ENCODE results near the gene DNAAF5. TPM values are rescaled to one million over a fixed set of nuclear protein-coding genes. Genes with fewer than 3 reads are reported as not detected.
A peak's percentile ranks its signal among the peaks of the same experiment; 100 is the strongest.

Gene DNAAF5
- total and polyA plus RNA-seq, 9 of the 15 experiments (the other 6 are each of a cell fraction or from before 2014, with no cell fraction given) = 3.1 to 69.7 (median 19.1) TPM

DNA sequence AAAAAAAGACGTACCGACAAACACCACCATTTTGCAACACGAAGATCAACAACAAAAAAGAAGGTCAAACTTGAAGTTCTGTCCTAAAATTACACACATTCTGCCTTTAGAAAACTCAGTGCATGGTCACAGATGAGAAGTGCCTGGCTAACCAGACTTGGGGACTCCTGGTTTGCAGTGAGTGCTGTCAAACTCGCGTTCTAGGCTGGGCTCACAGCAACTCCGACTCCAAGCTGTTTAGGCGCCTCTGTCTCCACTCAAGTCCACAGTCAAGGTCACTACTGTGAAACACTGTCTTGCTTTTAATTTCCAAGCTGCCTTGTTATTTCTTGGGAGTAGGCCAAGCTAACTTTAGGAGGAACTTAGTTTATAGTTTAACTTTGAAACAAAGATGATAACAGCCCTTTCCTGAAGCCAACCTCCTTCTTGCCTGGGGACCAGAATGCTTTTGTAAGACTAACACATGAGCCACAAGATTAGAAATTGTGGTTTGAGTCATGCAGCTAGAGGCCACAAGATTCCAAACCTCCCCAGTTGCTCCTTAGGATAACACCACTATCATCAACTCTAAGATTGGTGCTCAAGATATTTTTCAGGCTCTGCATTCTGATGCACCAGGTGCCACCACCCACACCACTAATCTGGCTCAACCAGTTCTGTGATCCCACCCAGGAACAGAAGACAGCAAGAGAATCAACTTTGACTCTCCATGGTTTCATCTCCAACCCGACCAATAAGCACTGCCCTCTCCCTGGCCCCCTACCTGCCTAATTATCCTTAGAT is 1.1 kb upstream of the DNAAF5 start (continued):
- TF ChIP-seq FOXK2 (conservative IDR thresholded peaks at IDR 0.05 in 1 of 2, IDR thresholded peaks at IDR 0.05 in 1 of 2; ENCODE audit: low read depth in 2 of 2) (no peak), ZNF444 (CRISPR knock-in tag; IDR thresholded peaks at IDR 0.05) (no peak), IFI16 (CRISPR knock-in tag; IDR thresholded peaks at IDR 0.05) (no peak), MXI1 (IDR thresholded peaks at IDR 0.05; ENCODE audit: low read depth, low read length) (peak; percentile 61; the same call in 1 of the 2 replicates), EHMT2 (IDR thresholded peaks at IDR 0.05) (peak; percentile 8; the same call in 1 of the 2 replicates), ZNF699 (CRISPR knock-in tag; IDR thresholded peaks at IDR 0.05; ENCODE audit: insufficient replicate concordance) (no peak), NR2C2 (CRISPR knock-in tag; IDR thresholded peaks at IDR 0.05) (no peak), NR2C2 (tag; IDR thresholded peaks at IDR 0.05) (no peak), FOXP1 (CRISPR knock-in tag; IDR thresholded peaks at IDR 0.05) (no peak), RFX5 (IDR thresholded peaks at IDR 0.05; ENCODE audit: low read depth, low read length) (no peak), NFATC3 (IDR thresholded peaks at IDR 0.05) (no peak), RNF2 (IDR thresholded peaks at IDR 0.05) (peak; percentile 62; the same call in 1 of the 2 replicates), ZNF780A (CRISPR knock-in tag; IDR thresholded peaks at IDR 0.05) (no peak), ZNF184 (CRISPR knock-in tag; IDR thresholded peaks at IDR 0.05) (no peak), TSC22D4 (tag; IDR thresholded peaks at IDR 0.05) (no peak), GATA2 (CRISPR knock-in tag; IDR thresholded peaks at IDR 0.05) (peak; percentile 91), ZNF347 (CRISPR knock-in tag; IDR thresholded peaks at IDR 0.05; ENCODE audit: low read depth) (no peak), ZNF143 (CRISPR knock-in tag; IDR thresholded peaks at IDR 0.05) (no peak)
- TF ChIP-seq, protein P1, sequence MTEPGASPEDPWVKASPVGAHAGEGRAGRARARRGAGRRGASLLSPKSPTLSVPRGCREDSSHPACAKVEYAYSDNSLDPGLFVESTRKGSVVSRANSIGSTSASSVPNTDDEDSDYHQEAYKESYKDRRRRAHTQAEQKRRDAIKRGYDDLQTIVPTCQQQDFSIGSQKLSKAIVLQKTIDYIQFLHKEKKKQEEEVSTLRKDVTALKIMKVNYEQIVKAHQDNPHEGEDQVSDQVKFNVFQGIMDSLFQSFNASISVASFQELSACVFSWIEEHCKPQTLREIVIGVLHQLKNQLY (CRISPR knock-in tag; conservative IDR thresholded peaks at IDR 0.05) = no peak
- TF ChIP-seq, protein P2, sequence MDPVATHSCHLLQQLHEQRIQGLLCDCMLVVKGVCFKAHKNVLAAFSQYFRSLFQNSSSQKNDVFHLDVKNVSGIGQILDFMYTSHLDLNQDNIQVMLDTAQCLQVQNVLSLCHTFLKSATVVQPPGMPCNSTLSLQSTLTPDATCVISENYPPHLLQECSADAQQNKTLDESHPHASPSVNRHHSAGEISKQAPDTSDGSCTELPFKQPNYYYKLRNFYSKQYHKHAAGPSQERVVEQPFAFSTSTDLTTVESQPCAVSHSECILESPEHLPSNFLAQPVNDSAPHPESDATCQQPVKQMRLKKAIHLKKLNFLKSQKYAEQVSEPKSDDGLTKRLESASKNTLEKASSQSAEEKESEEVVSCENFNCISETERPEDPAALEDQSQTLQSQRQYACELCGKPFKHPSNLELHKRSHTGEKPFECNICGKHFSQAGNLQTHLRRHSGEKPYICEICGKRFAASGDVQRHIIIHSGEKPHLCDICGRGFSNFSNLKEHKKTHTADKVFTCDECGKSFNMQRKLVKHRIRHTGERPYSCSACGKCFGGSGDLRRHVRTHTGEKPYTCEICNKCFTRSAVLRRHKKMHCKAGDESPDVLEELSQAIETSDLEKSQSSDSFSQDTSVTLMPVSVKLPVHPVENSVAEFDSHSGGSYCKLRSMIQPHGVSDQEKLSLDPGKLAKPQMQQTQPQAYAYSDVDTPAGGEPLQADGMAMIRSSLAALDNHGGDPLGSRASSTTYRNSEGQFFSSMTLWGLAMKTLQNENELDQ (CRISPR knock-in tag; IDR thresholded peaks at IDR 0.05; ENCODE audit: borderline replicate concordance) = no peak
- TF ChIP-seq, protein P3, sequence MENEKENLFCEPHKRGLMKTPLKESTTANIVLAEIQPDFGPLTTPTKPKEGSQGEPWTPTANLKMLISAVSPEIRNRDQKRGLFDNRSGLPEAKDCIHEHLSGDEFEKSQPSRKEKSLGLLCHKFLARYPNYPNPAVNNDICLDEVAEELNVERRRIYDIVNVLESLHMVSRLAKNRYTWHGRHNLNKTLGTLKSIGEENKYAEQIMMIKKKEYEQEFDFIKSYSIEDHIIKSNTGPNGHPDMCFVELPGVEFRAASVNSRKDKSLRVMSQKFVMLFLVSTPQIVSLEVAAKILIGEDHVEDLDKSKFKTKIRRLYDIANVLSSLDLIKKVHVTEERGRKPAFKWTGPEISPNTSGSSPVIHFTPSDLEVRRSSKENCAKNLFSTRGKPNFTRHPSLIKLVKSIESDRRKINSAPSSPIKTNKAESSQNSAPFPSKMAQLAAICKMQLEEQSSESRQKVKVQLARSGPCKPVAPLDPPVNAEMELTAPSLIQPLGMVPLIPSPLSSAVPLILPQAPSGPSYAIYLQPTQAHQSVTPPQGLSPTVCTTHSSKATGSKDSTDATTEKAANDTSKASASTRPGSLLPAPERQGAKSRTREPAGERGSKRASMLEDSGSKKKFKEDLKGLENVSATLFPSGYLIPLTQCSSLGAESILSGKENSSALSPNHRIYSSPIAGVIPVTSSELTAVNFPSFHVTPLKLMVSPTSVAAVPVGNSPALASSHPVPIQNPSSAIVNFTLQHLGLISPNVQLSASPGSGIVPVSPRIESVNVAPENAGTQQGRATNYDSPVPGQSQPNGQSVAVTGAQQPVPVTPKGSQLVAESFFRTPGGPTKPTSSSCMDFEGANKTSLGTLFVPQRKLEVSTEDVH (IDR thresholded peaks at IDR 0.05; ENCODE audit: low read depth, partially characterized antibody) = no peak
- TF ChIP-seq, protein P4, sequence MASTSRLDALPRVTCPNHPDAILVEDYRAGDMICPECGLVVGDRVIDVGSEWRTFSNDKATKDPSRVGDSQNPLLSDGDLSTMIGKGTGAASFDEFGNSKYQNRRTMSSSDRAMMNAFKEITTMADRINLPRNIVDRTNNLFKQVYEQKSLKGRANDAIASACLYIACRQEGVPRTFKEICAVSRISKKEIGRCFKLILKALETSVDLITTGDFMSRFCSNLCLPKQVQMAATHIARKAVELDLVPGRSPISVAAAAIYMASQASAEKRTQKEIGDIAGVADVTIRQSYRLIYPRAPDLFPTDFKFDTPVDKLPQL (IDR thresholded peaks at IDR 0.05; ENCODE audit: extremely low read depth, insufficient read length) = no peak

Data from K562 (cell line).